ENCODE results near the gene C2CD4B. TPM values are rescaled to one million over a fixed set of nuclear protein-coding genes. Genes with fewer than 3 reads are reported as not detected.
A peak's percentile ranks its signal among the peaks of the same experiment; 100 is the strongest.

Gene C2CD4B
- total RNA-seq, 4 donors from 2014 or later: 2.5 to 8.6 (median 3.9) TPM

GRCh38 chr15:62208884-62209283 lies 43.8 kb upstream of the C2CD4B start:
- peak; percentile 64 for DNase-seq (ENCODE audit: extremely low spot score)
- no peaks in the 10 kb centered on the region for H3K36me3 ChIP-seq
- H3K9me3 ChIP-seq: peaks cover 0 to 12% (median 3%) of the 10 kb centered on the region in 4 donors
- no peaks in the 10 kb centered on the region for H3K4me1 ChIP-seq
- TF ChIP-seq CTCF (IDR thresholded peaks at IDR 0.05) (no peak), EP300 (IDR thresholded peaks at IDR 0.05) (no peak), POLR2A (IDR thresholded peaks at IDR 0.05; ENCODE audit: low read depth) (no peak), POLR2AphosphoS5 (IDR thresholded peaks at IDR 0.05) (no peak)
- WGBS: 81% methylated on average over 3 of the region's 3 CpGs
- no peak overlapping the region for H3K27ac ChIP-seq (replicated peaks in 1 of 4)
- H3K4me3 ChIP-seq: no peak overlapping the region
- intact Hi-C loops (cut with DNase I): no loop called here
- H3K27me3 ChIP-seq: peaks cover 0 to 8% (median 0%) of the 10 kb centered on the region in 4 donors

GRCh38 chr15:62208367-62208766 lies 43.3 kb upstream of the C2CD4B start:
- whole genome bisulfite sequencing: 93% methylated on average over 9 of the region's 9 CpGs
- peaks cover 0 to 12% (median 3%) of the 10 kb centered on the region in 4 donors for H3K9me3 ChIP-seq
- H3K27me3 ChIP-seq: peaks cover 0 to 8% (median 0%) of the 10 kb centered on the region in 4 donors
- peak; percentile 21 for DNase-seq (ENCODE audit: extremely low spot score)
- TF ChIP-seq CTCF (IDR thresholded peaks at IDR 0.05): no peak
- no peak for TF ChIP-seq EP300 (IDR thresholded peaks at IDR 0.05)
- no peak for TF ChIP-seq POLR2AphosphoS5 (IDR thresholded peaks at IDR 0.05)
- no peaks in the 10 kb centered on the region for H3K4me1 ChIP-seq
- H3K27ac ChIP-seq (replicated peaks in 1 of 4): no peak overlapping the region
- H3K4me3 ChIP-seq: no peak overlapping the region
- H3K36me3 ChIP-seq: no peaks in the 10 kb centered on the region
- intact Hi-C loops (cut with DNase I): no loop called here

DNA sequence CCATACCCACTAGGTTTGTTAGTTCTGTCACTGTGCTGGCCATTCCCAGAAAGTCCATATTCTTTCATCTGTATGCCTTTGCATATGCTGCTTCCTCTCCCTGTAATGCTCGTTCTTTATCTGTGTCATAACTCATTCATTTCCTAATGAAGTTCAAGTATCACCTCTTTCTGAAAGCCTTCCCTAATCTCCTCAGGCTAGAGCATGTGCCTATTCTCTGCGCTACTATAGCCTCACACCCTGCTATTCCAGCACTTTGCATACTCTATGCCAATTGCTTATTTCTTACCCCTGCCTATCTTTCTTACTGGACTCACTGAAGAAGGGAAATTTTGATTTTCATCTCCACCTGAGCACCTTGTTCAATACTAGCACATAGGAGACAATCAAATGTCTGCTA lies 25.6 kb upstream of the C2CD4B start:
- intact Hi-C loops (cut with DNase I): no loop called here

GRCh38 chr15:62190274-62190673 lies 25.2 kb upstream of the C2CD4B start:
- Histone ChIP-seq H3K27me3 (peaks cover 0 to 4% (median 0%) of the 10 kb centered on the region in 4 donors), H3K9me3 (no peaks in the 10 kb centered on the region), H3K4me3 (no peak overlapping the region), H3K27ac (replicated peaks in 1 of 4) (no peak overlapping the region), H3K4me1 (no peaks in the 10 kb centered on the region), H3K36me3 (no peaks in the 10 kb centered on the region)
- intact Hi-C loops (cut with DNase I): no loop called here
- DNase-seq (ENCODE audit: extremely low spot score): no peak
- TF ChIP-seq POLR2AphosphoS5 (IDR thresholded peaks at IDR 0.05) (no peak), CTCF (IDR thresholded peaks at IDR 0.05) (no peak), EP300 (IDR thresholded peaks at IDR 0.05) (no peak), POLR2A (IDR thresholded peaks at IDR 0.05; ENCODE audit: low read depth) (no peak)
- WGBS: 65% methylated on average over 2 of the region's 2 CpGs

More for the DNA sequence above, 25.6 kb upstream of the C2CD4B start:
- no peaks in the 10 kb centered on the region for H3K36me3 ChIP-seq
- H3K4me1 ChIP-seq: no peaks in the 10 kb centered on the region
- 78% methylated on average over 2 of the region's 2 CpGs for WGBS
- H3K9me3 ChIP-seq: no peaks in the 10 kb centered on the region
- H3K27ac ChIP-seq (replicated peaks in 1 of 4): no peak overlapping the region
- TF ChIP-seq CTCF (IDR thresholded peaks at IDR 0.05) (no peak), EP300 (IDR thresholded peaks at IDR 0.05) (no peak), POLR2A (IDR thresholded peaks at IDR 0.05; ENCODE audit: low read depth) (no peak), POLR2AphosphoS5 (IDR thresholded peaks at IDR 0.05) (no peak)
- H3K27me3 ChIP-seq: peaks cover 0 to 4% (median 0%) of the 10 kb centered on the region in 4 donors
- no peak overlapping the region for H3K4me3 ChIP-seq
- no peak for DNase-seq (ENCODE audit: extremely low spot score)

- Histone ChIP-seq H3K9me3 (no peaks in the 10 kb centered on the region), H3K4me1 (no peaks in the 10 kb centered on the region), H3K27ac (replicated peaks in 1 of 4) (no peak overlapping the region), H3K27me3 (peaks cover 0 to 4% (median 0%) of the 10 kb centered on the region in 4 donors), H3K4me3 (no peak overlapping the region), H3K36me3 (no peaks in the 10 kb centered on the region)
- WGBS: 94% methylated on average over 5 of the region's 5 CpGs
- DNase-seq (ENCODE audit: extremely low spot score): no peak
- intact Hi-C loops (cut with DNase I): no loop called here
- TF ChIP-seq POLR2AphosphoS5 (IDR thresholded peaks at IDR 0.05) (no peak), CTCF (IDR thresholded peaks at IDR 0.05) (no peak), EP300 (IDR thresholded peaks at IDR 0.05) (no peak), POLR2A (IDR thresholded peaks at IDR 0.05; ENCODE audit: low read depth) (no peak)
Observed at GRCh38 chr15:62188744-62189143, 23.7 kb upstream of the C2CD4B start.

Measured in esophagus muscularis mucosa (tissue), 4 donors.